Measurements from ENCODE around the gene MMP25.

The MMP25 gene

DNA sequence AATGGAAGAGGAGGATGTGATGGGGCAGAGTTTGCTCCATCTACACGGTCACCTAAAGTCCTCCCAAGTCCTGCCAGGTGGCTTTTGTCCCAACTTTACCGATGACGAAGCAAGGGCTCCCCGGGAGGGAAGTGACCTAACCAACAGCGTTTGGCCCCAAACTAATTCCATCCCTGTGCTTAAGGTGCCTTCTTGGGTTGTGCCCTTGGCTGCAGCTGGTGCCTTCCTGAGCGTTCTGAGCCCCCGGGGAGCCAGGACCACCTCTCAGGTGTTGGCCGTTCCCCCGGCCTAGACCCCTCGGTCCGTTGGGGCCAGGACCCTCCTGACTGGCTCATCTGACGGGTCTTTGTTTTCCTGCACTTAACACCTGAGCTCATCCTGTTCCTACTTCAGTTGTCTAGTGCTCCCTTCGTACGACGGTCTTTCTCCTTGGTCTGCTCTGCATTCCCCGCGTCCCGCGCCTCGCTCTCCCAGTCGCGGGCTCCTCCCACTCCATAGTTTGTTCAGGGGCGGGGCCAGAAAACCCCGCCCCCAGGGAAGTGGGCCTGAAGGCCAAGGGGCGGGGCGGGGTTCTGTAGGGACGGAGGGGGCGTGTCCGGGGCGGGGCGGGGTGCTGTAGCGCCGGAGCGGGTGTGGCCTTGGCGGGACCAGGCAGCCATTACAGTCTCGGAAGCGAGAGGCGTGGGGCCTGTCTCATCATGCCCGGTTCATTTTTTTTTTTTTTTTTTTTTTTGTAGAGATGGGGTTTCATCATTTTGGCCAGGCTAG is 53.6 kb downstream of the MMP25 start:
- no peak for TF ChIP-seq CTCF (IDR thresholded peaks at IDR 0.05; ENCODE audit: insufficient read depth, low read length, poor library complexity, severe bottlenecking)
- no peak for TF ChIP-seq EZH2phosphoT487 (conservative IDR thresholded peaks at IDR 0.05; ENCODE audit: low read length)
- no peaks in the 10 kb centered on the region for H3K79me2 ChIP-seq (ENCODE audit: insufficient read depth, low read length)
- H3F3A ChIP-seq (ENCODE audit: insufficient read depth) = peaks cover 5% of the 10 kb centered on the region; the same call in 1 of the 2 replicates
- no peak overlapping the region for H3K27ac ChIP-seq (ENCODE audit: low read depth, low read length)
- no peaks in the 10 kb centered on the region for H4K20me1 ChIP-seq (ENCODE audit: low read depth, low read length)
- H2AFZ ChIP-seq (ENCODE audit: low read depth, low read length, severe bottlenecking) = no peak overlapping the region
- no peak overlapping the region for H3K9ac ChIP-seq (ENCODE audit: low read length)
- H3K9me3 ChIP-seq (ENCODE audit: insufficient read depth, low read length) = no peaks in the 10 kb centered on the region
- H3K4me3 ChIP-seq (ENCODE audit: insufficient read depth, low read length, poor library complexity, severe bottlenecking) = no peak overlapping the region
- peak overlapping the region; percentile 2 for H3K4me2 ChIP-seq (ENCODE audit: low read depth, low read length, poor library complexity, severe bottlenecking)
- no peaks in the 10 kb centered on the region for H3K27me3 ChIP-seq (ENCODE audit: low read length)
- H3K36me3 ChIP-seq (ENCODE audit: low read length) = no peaks in the 10 kb centered on the region
- no peaks in the 10 kb centered on the region for H3K9me2 ChIP-seq (replicated peaks; ENCODE audit: insufficient read depth, low read length)

DNA sequence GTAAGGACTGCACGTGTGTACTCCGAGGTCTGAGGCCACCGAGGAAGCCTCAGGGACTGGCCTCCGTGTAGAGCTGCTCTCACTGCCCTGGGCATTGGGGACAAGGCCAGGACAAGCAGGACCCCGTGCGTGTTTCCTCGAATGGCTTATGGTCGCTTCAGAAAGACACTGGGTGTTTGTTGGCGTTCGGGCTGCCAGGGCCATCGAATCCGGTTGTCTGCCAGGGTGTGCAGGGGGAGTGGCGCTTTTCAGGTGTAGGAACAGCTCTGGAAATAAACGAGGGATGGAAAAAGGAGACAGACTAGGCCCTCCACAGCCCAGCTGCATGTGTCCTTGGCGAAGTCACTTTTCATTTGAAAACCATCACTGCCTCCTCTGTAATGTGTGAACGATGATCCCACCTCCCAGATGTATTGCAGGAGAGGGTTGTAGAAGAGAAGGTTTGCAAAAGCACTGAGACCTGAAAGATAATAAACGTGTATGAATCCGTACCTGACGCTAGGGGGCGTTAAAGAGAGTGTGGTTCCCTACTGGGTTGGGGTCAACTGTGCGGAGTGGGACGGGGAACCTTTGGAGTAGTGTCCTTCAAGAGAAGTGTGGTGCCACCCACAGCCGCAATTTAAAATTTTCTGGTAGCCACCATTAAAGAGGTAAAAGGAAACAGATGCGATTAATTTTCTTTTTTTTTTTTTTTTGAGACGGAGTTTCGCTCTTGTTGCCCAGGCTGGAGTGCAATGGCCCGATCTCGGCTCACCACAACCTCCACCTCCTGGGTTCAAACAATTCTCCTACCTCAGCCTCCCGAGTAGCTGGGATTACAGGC is 54.9 kb downstream of the MMP25 start:
- H3K4me2 ChIP-seq (ENCODE audit: low read depth, low read length, poor library complexity, severe bottlenecking) = no peak overlapping the region
- no peaks in the 10 kb centered on the region for H3K9me3 ChIP-seq (ENCODE audit: insufficient read depth, low read length)
- H3K36me3 ChIP-seq (ENCODE audit: low read length) = no peaks in the 10 kb centered on the region
- H2AFZ ChIP-seq (ENCODE audit: low read depth, low read length, severe bottlenecking) = no peak overlapping the region
- H3K9me2 ChIP-seq (replicated peaks; ENCODE audit: insufficient read depth, low read length) = no peaks in the 10 kb centered on the region
- no peaks in the 10 kb centered on the region for H3K27me3 ChIP-seq (ENCODE audit: low read length)
- no peak overlapping the region for H3K9ac ChIP-seq (ENCODE audit: low read length)
- no peaks in the 10 kb centered on the region for H3K79me2 ChIP-seq (ENCODE audit: insufficient read depth, low read length)
- peaks cover 5% of the 10 kb centered on the region; the same call in 1 of the 2 replicates for H3F3A ChIP-seq (ENCODE audit: insufficient read depth)
- H3K27ac ChIP-seq (ENCODE audit: low read depth, low read length) = no peak overlapping the region
- H3K4me3 ChIP-seq (ENCODE audit: insufficient read depth, low read length, poor library complexity, severe bottlenecking) = no peak overlapping the region
- H4K20me1 ChIP-seq (ENCODE audit: low read depth, low read length) = no peaks in the 10 kb centered on the region
- TF ChIP-seq EZH2phosphoT487 (conservative IDR thresholded peaks at IDR 0.05; ENCODE audit: low read length) = no peak
- TF ChIP-seq CTCF (IDR thresholded peaks at IDR 0.05; ENCODE audit: insufficient read depth, low read length, poor library complexity, severe bottlenecking) = peak; percentile 68

- peaks cover 5% of the 10 kb centered on the region; the same call in 1 of the 2 replicates for H3F3A ChIP-seq (ENCODE audit: insufficient read depth)
- TF ChIP-seq EZH2phosphoT487 (conservative IDR thresholded peaks at IDR 0.05; ENCODE audit: low read length) (no peak), CTCF (IDR thresholded peaks at IDR 0.05; ENCODE audit: insufficient read depth, low read length, poor library complexity, severe bottlenecking) (no peak)
- H3K27ac ChIP-seq (ENCODE audit: low read depth, low read length) = no peak overlapping the region
- no peak overlapping the region for H3K4me2 ChIP-seq (ENCODE audit: low read depth, low read length, poor library complexity, severe bottlenecking)
- H3K9me3 ChIP-seq (ENCODE audit: insufficient read depth, low read length) = no peaks in the 10 kb centered on the region
- H3K27me3 ChIP-seq (ENCODE audit: low read length) = no peaks in the 10 kb centered on the region
- H3K9me2 ChIP-seq (replicated peaks; ENCODE audit: insufficient read depth, low read length) = no peaks in the 10 kb centered on the region
- no peaks in the 10 kb centered on the region for H3K79me2 ChIP-seq (ENCODE audit: insufficient read depth, low read length)
- H2AFZ ChIP-seq (ENCODE audit: low read depth, low read length, severe bottlenecking) = no peak overlapping the region
- H4K20me1 ChIP-seq (ENCODE audit: low read depth, low read length) = no peaks in the 10 kb centered on the region
- no peak overlapping the region for H3K4me3 ChIP-seq (ENCODE audit: insufficient read depth, low read length, poor library complexity, severe bottlenecking)
- H3K36me3 ChIP-seq (ENCODE audit: low read length) = no peaks in the 10 kb centered on the region
- H3K9ac ChIP-seq (ENCODE audit: low read length) = no peak overlapping the region
These were observed 55.6 kb downstream of the MMP25 start for GRCh38 chr16:3101841-3102470.
